GM23248 (cell line): Measurements from ENCODE around the gene GAA. TPM values are rescaled to one million over a fixed set of nuclear protein-coding genes. Genes with fewer than 3 reads are reported as not detected.

ENCODE experiments used
- DNase-seq: peaks from one replicate; pipeline ENCODE4 v3.0.0-alpha.2; 2015
- H2AFZ ChIP-seq: fragments of 200-600 bp; sonication (generic); 2 replicates; pipeline ENCODE4 v1.6.1; 2016; ENCODE audit warnings: antibody characterized with exemption
- H3F3A ChIP-seq: fragments of 200-600 bp; sonication (generic); 2 replicates; pipeline ENCODE4 v1.6.1; 2016; ENCODE audit warnings: mild to moderate bottlenecking, antibody characterized with exemption, mixed run types; ENCODE audit not compliant: insufficient read depth
- H3K27ac ChIP-seq: fragments of 200-600 bp; sonication (generic); 2 replicates; pipeline ENCODE4 v1.5.1; 2016; ENCODE audit warnings: mild to moderate bottlenecking
- H3K27me3 ChIP-seq: fragments of 200-600 bp; sonication (generic); replicated peaks from 2 replicates; pipeline ENCODE4 v1.6.1; 2016; ENCODE audit warnings: mild to moderate bottlenecking; ENCODE audit not compliant: insufficient read depth
- H3K36me3 ChIP-seq: fragments of 200-600 bp; sonication (generic); 2 replicates; pipeline ENCODE4 v1.6.1; 2016; ENCODE audit warnings: low read depth, mild to moderate bottlenecking
- H3K4me1 ChIP-seq: fragments of 200-600 bp; sonication (generic); 2 replicates; pipeline ENCODE4 v1.6.1; 2016; ENCODE audit warnings: mild to moderate bottlenecking; ENCODE audit not compliant: insufficient read depth
- H3K4me2 ChIP-seq: fragments of 200-600 bp; sonication (generic); one replicate; pipeline ENCODE4 v1.6.1; 2016; ENCODE audit warnings: mild to moderate bottlenecking; ENCODE audit not compliant: unreplicated experiment
- H3K4me3 ChIP-seq: fragments of 200-600 bp; sonication (generic); 2 replicates; pipeline ENCODE4 v1.5.1; 2016; ENCODE audit warnings: mild to moderate bottlenecking
- H3K79me2 ChIP-seq: fragments of 200-600 bp; sonication (generic); 2 replicates; pipeline ENCODE4 v1.6.1; 2016; ENCODE audit warnings: mild to moderate bottlenecking; ENCODE audit not compliant: insufficient read depth
- H3K9ac ChIP-seq: fragments of 200-600 bp; sonication (generic); 2 replicates; pipeline ENCODE4 v1.6.1; 2016; ENCODE audit warnings: mild to moderate bottlenecking
- H3K9me2 ChIP-seq: fragments of 200-600 bp; sonication (generic); 2 replicates; pipeline ENCODE4 v1.6.1; 2016; ENCODE audit warnings: mixed run types, mild to moderate bottlenecking, moderate library complexity; ENCODE audit not compliant: insufficient read depth
- H3K9me3 ChIP-seq: fragments of 200-600 bp; sonication (generic); one replicate; pipeline ENCODE4 v1.6.1; 2017; ENCODE audit warnings: low read depth
- H4K20me1 ChIP-seq: fragments of 200-600 bp; sonication (generic); 2 replicates; pipeline ENCODE4 v1.6.0; 2016; ENCODE audit not compliant: insufficient read depth
- EZH2 ChIP-seq: fragments of 200-600 bp; sonication (generic); IDR thresholded peaks from 2 replicates; pipeline ENCODE4 v1.6.1; 2018; ENCODE audit warnings: antibody characterized with exemption, mild to moderate bottlenecking; ENCODE audit not compliant: insufficient read depth, poor library complexity, severe bottlenecking
- EZH2phosphoT487 ChIP-seq: fragments of 200-600 bp; sonication (generic); IDR thresholded peaks from 2 replicates; pipeline ENCODE4 v1.6.1; 2018; ENCODE audit warnings: antibody characterized with exemption, moderate library complexity, mild to moderate bottlenecking, low read depth; ENCODE audit not compliant: insufficient read depth
- WGBS, 2 experiments: methylation state at CpG; one replicate each; pipeline ENCODE4 v1.1.6; 2015 to 2017; ENCODE audit warnings: low lambda C conversion rate in 2 of 2, low coverage in 1 of 2; ENCODE audit errors: missing lambda C conversion rate in 2 of 2; 5-methylcytosine and 5-hydroxymethylcytosine counted together
- in situ Hi-C: fragments of 300-500 bp; cut with MboI; formaldehyde crosslinking; loops from 2 replicates; pipeline ENCODE4 v1.15.0; 2020
- polyA plus RNA-seq: library from polyadenylated mRNA; unstranded; fragments of >200 nt; fragmentation: Nextera tagmentation; extraction: Ambion mirVana; gene quantifications from 2 replicates; pipeline ENCODE4 v1.2.1, GENCODE V29; 2016
- total RNA-seq: library from RNA; depleted of rRNA; stranded (reverse); fragments of >200 nt; shearing (Covaris generic); gene quantifications from 2 replicates; pipeline ENCODE4 v1.2.3, GENCODE V29; 2014

Gene GAA
- total and polyA plus RNA-seq, 2 experiments from 2014 or later = 80.2 to 127 TPM

- Histone ChIP-seq H2AFZ (no peak overlapping the region), H3K79me2 (peaks cover 92% of the 10 kb centered on the region), H3K9me3 (no peaks in the 10 kb centered on the region), H3K27me3 (no peaks in the 10 kb centered on the region), H3K9me2 (no peaks in the 10 kb centered on the region), H3K4me1 (peaks cover 18% of the 10 kb centered on the region; the same call in 1 of the 2 replicates), H3K4me3 (peak overlapping the region; percentile 84), H4K20me1 (peaks cover 12% of the 10 kb centered on the region; the same call in 1 of the 2 replicates), H3K9ac (peak overlapping the region; percentile 91), H3K27ac (peak overlapping the region; percentile 56; the same call in 1 of the 2 replicates), H3K4me2 (peak overlapping the region; percentile 83), H3F3A (no peaks in the 10 kb centered on the region), H3K36me3 (peaks cover 29% of the 10 kb centered on the region)
- in situ Hi-C loops = no loop called here
- peak; percentile 11 for DNase-seq
- no peak for TF ChIP-seq EZH2
- no peak for TF ChIP-seq EZH2phosphoT487
- 20 to 21% methylated on average over 10 of the region's 10 CpGs for WGBS, 2 experiments
Observed at GRCh38 chr17:80145076-80146075, 44.0 kb downstream of the GAA start.

DNA sequence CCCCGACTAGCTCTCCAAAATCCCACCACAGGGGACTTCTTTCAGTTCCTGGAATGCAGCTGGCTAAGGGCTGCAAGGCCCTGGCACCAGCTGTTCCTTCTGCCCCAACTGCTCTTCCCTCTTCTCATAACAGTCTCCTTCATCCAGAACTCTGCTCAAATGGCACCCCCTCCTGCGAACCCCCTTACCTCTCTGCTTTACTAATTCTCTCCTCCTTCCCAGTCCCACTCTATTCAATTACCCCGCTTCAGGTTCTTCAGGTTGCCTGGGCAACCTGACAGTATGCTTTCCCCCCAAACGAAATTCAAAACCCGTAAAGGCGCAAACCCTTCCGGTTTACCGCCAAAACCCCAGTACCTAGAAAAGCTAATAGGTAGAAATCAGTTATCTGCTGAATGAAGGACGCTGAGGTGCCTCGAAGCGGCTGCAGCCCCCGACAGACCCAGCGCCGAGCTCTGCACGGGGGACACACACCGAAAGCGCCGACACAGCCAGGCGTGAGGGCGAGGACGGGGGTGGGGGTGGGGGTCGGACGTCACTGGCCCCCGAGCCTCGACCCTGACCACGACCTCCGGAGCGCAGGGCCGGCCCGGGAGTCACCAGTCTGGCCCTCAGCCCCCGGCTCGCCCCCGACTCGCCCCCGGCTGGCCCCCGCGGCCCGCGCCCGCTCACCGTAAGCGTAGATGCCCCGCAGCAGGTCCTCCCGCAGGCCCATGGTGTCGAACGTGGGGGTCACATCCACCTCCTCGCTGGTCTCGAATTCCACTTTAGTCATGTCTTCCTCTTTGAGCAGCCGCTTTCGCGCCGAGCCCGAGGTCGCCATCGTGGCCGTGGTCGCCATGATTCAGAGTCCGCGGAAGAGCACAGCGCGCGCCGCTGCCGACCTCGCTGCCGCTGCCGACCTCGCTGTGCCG is 45.0 kb downstream of the GAA start:
- Histone ChIP-seq H3K27me3 (no peaks in the 10 kb centered on the region), H4K20me1 (peaks cover 12% of the 10 kb centered on the region; the same call in 1 of the 2 replicates), H3K36me3 (peaks cover 19% of the 10 kb centered on the region), H3K4me2 (peak overlapping the region; percentile 83), H3K27ac (peak overlapping the region; percentile 56), H3K9me2 (no peaks in the 10 kb centered on the region), H3F3A (no peaks in the 10 kb centered on the region), H3K4me1 (peaks cover 21% of the 10 kb centered on the region; the same call in 1 of the 2 replicates), H3K79me2 (peaks cover 83% of the 10 kb centered on the region), H2AFZ (peak overlapping the region; percentile 62), H3K4me3 (peak overlapping the region; percentile 84), H3K9ac (peak overlapping the region; percentile 91), H3K9me3 (no peaks in the 10 kb centered on the region)
- WGBS, 2 experiments = 1% methylated on average over 41 to 59 of the region's 69 CpGs
- peak; percentile 56 for DNase-seq
- in situ Hi-C loops = no loop called here
- TF ChIP-seq EZH2phosphoT487 (no peak), EZH2 (no peak)

DNA sequence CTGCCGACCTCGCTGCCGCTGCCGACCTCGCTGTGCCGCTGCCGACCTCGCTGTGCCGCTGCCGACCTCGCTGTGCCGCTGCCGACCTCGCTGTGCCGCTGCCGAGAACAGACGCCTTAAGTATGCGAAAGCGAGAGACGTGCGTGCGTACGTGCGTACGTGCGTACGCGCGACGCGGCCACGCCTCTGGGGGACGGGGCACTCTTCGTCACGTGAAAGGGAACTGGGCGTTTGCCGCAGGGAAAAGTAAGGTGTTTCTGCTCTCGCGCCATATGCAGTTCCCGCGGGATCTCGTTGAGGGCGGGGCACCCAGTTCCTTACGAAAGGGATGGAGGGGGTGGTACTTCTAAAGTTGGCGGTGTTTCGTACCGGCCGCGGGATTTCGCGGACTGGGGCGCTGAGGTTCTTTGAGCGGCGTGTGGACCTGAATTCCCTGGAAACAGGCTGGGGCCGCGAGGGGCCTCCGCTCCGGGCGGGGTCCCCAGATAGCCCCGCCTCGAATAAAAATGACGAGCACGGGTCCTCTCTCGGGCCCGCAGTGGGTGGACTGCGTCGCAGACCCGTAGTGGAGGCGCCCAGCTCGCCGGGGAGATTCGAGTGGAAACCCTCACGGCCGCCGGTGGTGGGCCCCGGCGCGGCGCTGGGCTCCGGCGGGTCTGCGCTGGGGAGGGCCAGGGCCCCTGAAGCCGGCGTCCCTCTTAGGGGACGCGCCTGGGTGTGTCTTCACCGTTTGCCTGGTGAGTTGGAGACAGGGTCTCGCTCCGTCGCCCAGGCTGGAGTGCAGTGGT is 45.8 kb downstream of the GAA start, which contains the start of gene EIF4A3:
TSS of gene EIF4A3 (minus strand) at position 94 of the 788 bp plus-strand sequence. CDS start 167 bp downstream, outside the sequence.
- peaks cover 12% of the 10 kb centered on the region; the same call in 1 of the 2 replicates for H3K36me3 ChIP-seq
- in situ Hi-C loops = no loop called here
- WGBS, 2 experiments = 0 to 2% methylated on average over 77 to 84 of the region's 90 CpGs

More for the DNA sequence above, 45.8 kb downstream of the GAA start, which contains the start of gene EIF4A3:
- H3K79me2 ChIP-seq = peaks cover 74% of the 10 kb centered on the region
- peaks cover 28% of the 10 kb centered on the region; the same call in 1 of the 2 replicates for H3K4me1 ChIP-seq
- H3K27me3 ChIP-seq = no peaks in the 10 kb centered on the region
- peak within 1 kb of the TSS; percentile 78 for H3K27ac ChIP-seq
- peak within 1 kb of the TSS; percentile 85 for H2AFZ ChIP-seq
- peak within 1 kb of the TSS; percentile 91 for H3K9ac ChIP-seq
- H4K20me1 ChIP-seq = peaks cover 12% of the 10 kb centered on the region; the same call in 1 of the 2 replicates
- H3K9me3 ChIP-seq = no peaks in the 10 kb centered on the region
- H3F3A ChIP-seq = no peaks in the 10 kb centered on the region
- no peaks in the 10 kb centered on the region for H3K9me2 ChIP-seq
- H3K4me3 ChIP-seq = peak within 1 kb of the TSS; percentile 84
- peak within 1 kb of the TSS; percentile 83 for H3K4me2 ChIP-seq
- TF ChIP-seq EZH2phosphoT487 = no peak
- TF ChIP-seq EZH2 = no peak
- DNase-seq = peak; percentile 100
